AG04450 (cell line): ENCODE data around the gene EPHA6. TPM values are rescaled to one million over a fixed set of nuclear protein-coding genes. Genes with fewer than 3 reads are reported as not detected.

Experiments
- CTCF ChIA-PET: fragments of 300-600, 350-600 bp; formaldehyde crosslinking; extraction: SDS; loops from one replicate; lab custom pipeline; 2022; ENCODE audit warnings: antibody characterized with exemption, inconsistent platforms; lab: Charles Lee
- POLR2A ChIA-PET: fragments of 350-600 bp; formaldehyde crosslinking; extraction: SDS; loops from one replicate; lab custom pipeline; 2021; ENCODE audit warnings: antibody characterized with exemption, inconsistent platforms; lab: Yijun Ruan, JAX
- DNase-seq: peaks from one replicate; pipeline ENCODE4 v3.0.0-alpha.2; 2011; ENCODE audit warnings: low read depth, low spot score
- H3K27ac ChIP-seq: one replicate; pipeline ENCODE4 v1.5.1; 2012; ENCODE audit warnings: low read depth, low read length, control low read depth
- H3K27me3 ChIP-seq: one replicate; pipeline ENCODE4 v1.6.0; 2012; ENCODE audit warnings: low read length; ENCODE audit not compliant: control insufficient read depth, insufficient read depth
- H3K4me3 ChIP-seq: 2 replicates; pipeline ENCODE4 v1.5.1; 2011; ENCODE audit warnings: mild to moderate bottlenecking, low read depth, low read length, control low read depth
- H3K9me3 ChIP-seq: 2 replicates; pipeline ENCODE4 v1.5.1; 2012; ENCODE audit warnings: low read length; ENCODE audit not compliant: control insufficient read depth, insufficient read depth
- polyA plus RNA-seq: library from polyadenylated mRNA; depleted of rRNA; stranded (reverse); fragments of >200 nt; gene quantifications from 2 replicates; pipeline ENCODE4 v1.2.3, GENCODE V29; 2011
- TF ChIP-seq, protein P1 (sequence below): IDR thresholded peaks from 2 replicates; pipeline ENCODE4 v1.5.1; 2011; ENCODE audit warnings: low read depth, low read length, control low read depth, inconsistent platforms

Gene EPHA6
- polyA plus RNA-seq, 1 experiment: not detected

DNA sequence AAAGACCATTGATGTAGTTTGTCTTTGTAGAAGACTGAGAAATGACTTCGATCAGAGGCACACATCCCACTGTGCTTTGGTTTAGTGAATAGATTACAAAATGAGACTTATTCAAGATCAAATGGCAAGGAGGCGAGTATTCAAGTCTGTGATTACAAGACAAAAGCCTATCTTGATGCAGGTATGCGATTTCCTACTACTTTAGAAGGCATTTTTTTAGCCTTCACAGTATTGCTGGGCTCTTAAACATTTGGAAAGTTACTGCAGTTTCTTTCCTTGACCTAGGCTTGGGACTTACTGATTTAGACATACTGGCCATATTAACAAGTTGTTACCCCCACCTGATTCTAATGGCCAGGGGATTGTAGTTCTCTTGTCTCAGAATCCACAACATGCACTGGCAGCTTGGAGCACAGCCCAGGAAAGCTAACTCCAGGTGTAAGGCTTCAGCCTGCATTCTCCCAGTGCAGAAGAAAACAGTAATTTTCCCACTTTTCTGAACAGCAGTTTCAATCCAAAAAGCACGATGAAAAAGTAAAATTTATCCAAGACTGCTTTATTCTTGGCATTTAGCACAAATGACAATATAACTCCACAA lies 311.6 kb downstream of the EPHA6 start:
- ChIA-PET POLR2A (no interaction called here), CTCF (no interaction called here)
- no peak overlapping the region for H3K27ac ChIP-seq
- H3K4me3 ChIP-seq: no peak overlapping the region
- H3K9me3 ChIP-seq: peaks cover 8% of the 10 kb centered on the region
- no peak for DNase-seq
- no peaks in the 10 kb centered on the region for H3K27me3 ChIP-seq
- TF ChIP-seq, protein P1, sequence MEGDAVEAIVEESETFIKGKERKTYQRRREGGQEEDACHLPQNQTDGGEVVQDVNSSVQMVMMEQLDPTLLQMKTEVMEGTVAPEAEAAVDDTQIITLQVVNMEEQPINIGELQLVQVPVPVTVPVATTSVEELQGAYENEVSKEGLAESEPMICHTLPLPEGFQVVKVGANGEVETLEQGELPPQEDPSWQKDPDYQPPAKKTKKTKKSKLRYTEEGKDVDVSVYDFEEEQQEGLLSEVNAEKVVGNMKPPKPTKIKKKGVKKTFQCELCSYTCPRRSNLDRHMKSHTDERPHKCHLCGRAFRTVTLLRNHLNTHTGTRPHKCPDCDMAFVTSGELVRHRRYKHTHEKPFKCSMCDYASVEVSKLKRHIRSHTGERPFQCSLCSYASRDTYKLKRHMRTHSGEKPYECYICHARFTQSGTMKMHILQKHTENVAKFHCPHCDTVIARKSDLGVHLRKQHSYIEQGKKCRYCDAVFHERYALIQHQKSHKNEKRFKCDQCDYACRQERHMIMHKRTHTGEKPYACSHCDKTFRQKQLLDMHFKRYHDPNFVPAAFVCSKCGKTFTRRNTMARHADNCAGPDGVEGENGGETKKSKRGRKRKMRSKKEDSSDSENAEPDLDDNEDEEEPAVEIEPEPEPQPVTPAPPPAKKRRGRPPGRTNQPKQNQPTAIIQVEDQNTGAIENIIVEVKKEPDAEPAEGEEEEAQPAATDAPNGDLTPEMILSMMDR: no peak

GRCh38 chr3:97131476-97131875 lies 317.1 kb downstream of the EPHA6 start:
- H3K27ac ChIP-seq: no peak overlapping the region
- DNase-seq: no peak
- CTCF ChIA-PET: no interaction called here
- H3K4me3 ChIP-seq: no peak overlapping the region
- TF ChIP-seq, protein P1: no peak
- POLR2A ChIA-PET: no interaction called here
- H3K27me3 ChIP-seq: no peaks in the 10 kb centered on the region
- peaks cover 8% of the 10 kb centered on the region for H3K9me3 ChIP-seq

- ChIA-PET POLR2A (no interaction called here), CTCF (no interaction called here)
- no peak for DNase-seq
Measured at GRCh38 chr3:97138914-97139541, 324.6 kb downstream of the EPHA6 start.

GRCh38 chr3:97148931-97149330 lies 334.5 kb downstream of the EPHA6 start:
- Histone ChIP-seq H3K9me3 (no peaks in the 10 kb centered on the region), H3K4me3 (no peak overlapping the region), H3K27ac (no peak overlapping the region), H3K27me3 (no peaks in the 10 kb centered on the region)
- POLR2A ChIA-PET: no interaction called here
- CTCF ChIA-PET: no interaction called here
- no peak for DNase-seq
- TF ChIP-seq, protein P1: no peak

More at GRCh38 chr3:97138914-97139541, 324.6 kb downstream of the EPHA6 start:
- Histone ChIP-seq H3K27ac (no peak overlapping the region), H3K27me3 (no peaks in the 10 kb centered on the region), H3K4me3 (no peak overlapping the region), H3K9me3 (peaks cover 16% of the 10 kb centered on the region; the same call in 1 of the 2 replicates)
- TF ChIP-seq, protein P1: no peak

DNA sequence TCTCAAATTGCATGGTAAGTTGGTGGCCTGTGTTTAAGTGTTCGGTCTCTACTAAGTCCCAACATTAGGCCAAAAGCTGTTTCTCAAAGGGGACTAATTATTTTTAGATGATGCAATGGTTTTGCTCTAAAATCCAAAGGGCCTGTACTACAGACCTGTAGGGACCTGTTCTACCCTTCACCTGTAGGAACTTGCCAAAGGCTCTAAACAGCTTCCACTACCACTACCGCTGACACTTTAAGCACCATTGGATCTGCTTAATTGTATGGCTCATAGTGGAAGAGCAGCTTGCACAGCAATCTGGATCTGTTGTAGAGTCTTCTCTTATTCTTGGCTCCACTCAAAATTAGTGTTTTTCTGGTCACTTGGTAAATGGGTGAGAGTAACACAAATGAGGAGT lies 346.8 kb downstream of the EPHA6 start:
- H3K27me3 ChIP-seq: no peaks in the 10 kb centered on the region
- peaks cover 9% of the 10 kb centered on the region; the same call in 1 of the 2 replicates for H3K9me3 ChIP-seq
- no peak overlapping the region for H3K27ac ChIP-seq
- no peak for DNase-seq
- TF ChIP-seq, protein P1: no peak
- CTCF ChIA-PET: no interaction called here
- POLR2A ChIA-PET: no interaction called here
- no peak overlapping the region for H3K4me3 ChIP-seq
